Esophagus squamous epithelium (tissue), 4 donors: ENCODE measurements around the gene PLEKHH1.

Source experiments
- CTCF ChIP-seq, 6 experiments: fragments of 450-650 bp in 4 of 6; fragments of 200-600 bp in 2 of 6; sonication (generic) in 2 of 6; IDR thresholded peaks; one replicate each; pipeline ENCODE4 v1.5.1; 2016 to 2019; ENCODE audit warnings: antibody characterized with exemption in 6 of 6, mild to moderate bottlenecking in 4 of 6, moderate library complexity in 4 of 6
- POLR2A ChIP-seq, 4 donors: fragments of 450-650 bp; IDR thresholded peaks; one replicate each; pipeline ENCODE4 v1.6.1; 2017; ENCODE audit warnings: antibody characterized with exemption in 4 of 4, mild to moderate bottlenecking in 4 of 4, moderate library complexity in 3 of 4

- TF ChIP-seq CTCF (IDR thresholded peaks at IDR 0.05): no peak
- no peak for TF ChIP-seq POLR2A (IDR thresholded peaks at IDR 0.05)
Measured at GRCh38 chr14:67574156-67574555, 41.1 kb downstream of the PLEKHH1 start.
